Measurements from ENCODE around the gene OSMR.

DNA sequence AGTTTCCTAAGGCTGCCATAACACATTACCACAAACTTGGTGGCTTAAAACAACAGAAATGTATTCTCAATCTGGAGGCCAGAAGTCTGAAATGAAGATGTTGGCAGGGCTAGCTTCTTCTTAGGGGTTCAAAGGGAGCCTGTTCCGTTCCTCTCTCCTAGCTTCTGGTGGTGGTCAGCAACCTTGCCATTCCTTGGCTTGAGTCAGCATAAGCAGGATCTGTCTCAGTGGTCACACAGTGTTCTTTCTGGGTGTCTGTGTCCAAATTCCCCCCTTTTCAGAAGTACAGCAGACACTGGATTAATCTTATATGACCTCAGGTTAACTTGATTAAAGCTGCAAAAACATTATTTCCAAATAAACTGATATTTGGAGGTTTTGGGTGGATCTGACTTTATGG lies 2.1 kb upstream of the OSMR start:
- TF ChIP-seq EZH2 (IDR thresholded peaks at IDR 0.05), result no peak
- TF ChIP-seq, protein P1, sequence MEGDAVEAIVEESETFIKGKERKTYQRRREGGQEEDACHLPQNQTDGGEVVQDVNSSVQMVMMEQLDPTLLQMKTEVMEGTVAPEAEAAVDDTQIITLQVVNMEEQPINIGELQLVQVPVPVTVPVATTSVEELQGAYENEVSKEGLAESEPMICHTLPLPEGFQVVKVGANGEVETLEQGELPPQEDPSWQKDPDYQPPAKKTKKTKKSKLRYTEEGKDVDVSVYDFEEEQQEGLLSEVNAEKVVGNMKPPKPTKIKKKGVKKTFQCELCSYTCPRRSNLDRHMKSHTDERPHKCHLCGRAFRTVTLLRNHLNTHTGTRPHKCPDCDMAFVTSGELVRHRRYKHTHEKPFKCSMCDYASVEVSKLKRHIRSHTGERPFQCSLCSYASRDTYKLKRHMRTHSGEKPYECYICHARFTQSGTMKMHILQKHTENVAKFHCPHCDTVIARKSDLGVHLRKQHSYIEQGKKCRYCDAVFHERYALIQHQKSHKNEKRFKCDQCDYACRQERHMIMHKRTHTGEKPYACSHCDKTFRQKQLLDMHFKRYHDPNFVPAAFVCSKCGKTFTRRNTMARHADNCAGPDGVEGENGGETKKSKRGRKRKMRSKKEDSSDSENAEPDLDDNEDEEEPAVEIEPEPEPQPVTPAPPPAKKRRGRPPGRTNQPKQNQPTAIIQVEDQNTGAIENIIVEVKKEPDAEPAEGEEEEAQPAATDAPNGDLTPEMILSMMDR (IDR thresholded peaks at IDR 0.05 in 2 of 3, conservative IDR thresholded peaks at IDR 0.05 in 1 of 3; ENCODE audit: borderline replicate concordance in 1 of 3, insufficient read depth in 1 of 3, low read depth in 2 of 3, low read length in 2 of 3), result no peak
- TF ChIP-seq ZFX (IDR thresholded peaks at IDR 0.05), result no peak
- no peak for TF ChIP-seq RAD21 (IDR thresholded peaks at IDR 0.05; ENCODE audit: low read depth)
- no peak for TF ChIP-seq SIN3A (IDR thresholded peaks at IDR 0.05; ENCODE audit: low read depth)
- TF ChIP-seq TCF7L2 (IDR thresholded peaks at IDR 0.05; ENCODE audit: borderline replicate concordance, extremely low read depth, insufficient read depth, insufficient read length), result no peak
- no peak for TF ChIP-seq POLR2AphosphoS5 (IDR thresholded peaks at IDR 0.05; ENCODE audit: low read depth, low read length)
- TF ChIP-seq, protein P2, sequence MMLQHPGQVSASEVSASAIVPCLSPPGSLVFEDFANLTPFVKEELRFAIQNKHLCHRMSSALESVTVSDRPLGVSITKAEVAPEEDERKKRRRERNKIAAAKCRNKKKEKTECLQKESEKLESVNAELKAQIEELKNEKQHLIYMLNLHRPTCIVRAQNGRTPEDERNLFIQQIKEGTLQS (IDR thresholded peaks at IDR 0.05), result no peak
- TF ChIP-seq POLR2A (IDR thresholded peaks at IDR 0.05; ENCODE audit: borderline replicate concordance, extremely low read depth, insufficient read depth, insufficient read length), result no peak
- TF ChIP-seq CEBPB (IDR thresholded peaks at IDR 0.05; ENCODE audit: low read depth), result no peak
- no peak for TF ChIP-seq FOSL1 (IDR thresholded peaks at IDR 0.05; ENCODE audit: low read depth)
- TF ChIP-seq YY1 (IDR thresholded peaks at IDR 0.05; ENCODE audit: extremely low read depth, insufficient replicate concordance, low read depth, low read length), result no peak

Measured in HCT116 (cell line).